ENCODE results near the gene OR56A3.
"Not testable (repeated sequence)": the region's sequence is repeated elsewhere in the genome, so short reads cannot be mapped to it uniquely, and the experiment has no call there.

Gene OR56A3

DNA sequence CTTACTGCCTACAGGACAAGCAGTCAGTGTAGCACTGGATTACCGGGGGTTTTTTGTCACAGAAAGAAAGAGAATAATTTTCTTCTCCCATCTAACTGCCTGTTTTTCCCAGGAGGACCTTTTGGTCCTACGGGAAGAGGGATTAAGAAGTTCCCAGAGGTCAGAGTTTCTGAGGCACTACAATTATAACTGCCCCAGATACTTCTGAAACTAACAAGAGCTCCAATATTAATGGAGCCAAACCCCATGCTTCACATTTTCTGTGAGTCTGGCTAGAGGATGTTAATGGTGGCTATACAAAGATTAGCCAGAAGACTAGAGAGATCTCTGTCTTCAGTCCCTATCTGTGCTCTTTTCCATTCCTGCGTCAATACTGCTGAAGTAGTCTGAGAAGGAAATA is at the start of gene OR56A3:
Gene OR56A3 (plus strand): TSS at position 301 of the 400 bp plus-strand sequence. CDS start 5,096 bp downstream, outside the sequence.
- DNase-seq, result no peak

DNA sequence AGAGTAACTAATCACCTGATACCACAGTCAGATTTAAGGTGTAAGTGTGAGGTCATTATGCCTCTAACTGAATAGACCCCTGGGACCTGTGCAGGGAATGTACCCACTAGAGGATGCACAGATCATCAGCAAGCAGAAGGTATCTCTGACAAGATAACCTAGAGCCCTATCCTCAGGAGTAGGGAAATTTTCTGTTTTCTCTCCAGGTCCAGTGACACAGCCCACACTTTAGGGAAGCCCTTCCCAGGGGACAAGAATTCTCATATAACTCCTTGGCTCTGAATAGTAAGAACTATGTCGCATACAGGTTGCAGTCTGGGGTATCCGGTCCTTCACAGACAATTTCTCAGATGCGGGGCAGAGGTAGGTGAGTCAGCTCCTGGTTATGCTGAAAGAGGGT is 49.1 kb upstream of the OR56A3 start, which contains the start of gene OR52E5:
Gene OR52E5 (plus strand): TSS at position 301 of the 400 bp plus-strand sequence. CDS start 7,569 bp downstream, outside the sequence.
- DNase-seq, result no peak

- no peak for DNase-seq
These were observed 42.5 kb upstream of the OR56A3 start for GRCh38 chr11:5899534-5899933.

DNA sequence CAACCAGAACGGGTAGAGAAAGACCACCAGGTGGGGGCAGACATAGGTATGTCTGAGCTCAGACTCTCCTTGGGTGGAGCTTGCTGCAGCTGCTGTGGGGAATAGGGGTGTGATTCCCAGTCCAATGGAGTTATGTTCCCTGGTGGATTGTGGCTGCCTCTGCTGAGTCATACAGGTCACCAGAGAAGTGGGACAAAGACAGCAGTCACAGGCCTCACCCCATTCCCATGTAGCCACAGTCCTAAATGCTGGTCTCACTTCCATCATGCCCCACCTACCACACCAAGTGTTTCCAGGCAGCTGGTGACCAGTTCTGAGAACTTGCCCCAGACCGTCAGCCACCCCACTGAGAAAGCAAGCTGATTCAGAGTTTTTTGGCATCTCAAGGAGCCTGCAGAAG is 31.5 kb upstream of the OR56A3 start:
- DNase-seq, result no peak

DNA sequence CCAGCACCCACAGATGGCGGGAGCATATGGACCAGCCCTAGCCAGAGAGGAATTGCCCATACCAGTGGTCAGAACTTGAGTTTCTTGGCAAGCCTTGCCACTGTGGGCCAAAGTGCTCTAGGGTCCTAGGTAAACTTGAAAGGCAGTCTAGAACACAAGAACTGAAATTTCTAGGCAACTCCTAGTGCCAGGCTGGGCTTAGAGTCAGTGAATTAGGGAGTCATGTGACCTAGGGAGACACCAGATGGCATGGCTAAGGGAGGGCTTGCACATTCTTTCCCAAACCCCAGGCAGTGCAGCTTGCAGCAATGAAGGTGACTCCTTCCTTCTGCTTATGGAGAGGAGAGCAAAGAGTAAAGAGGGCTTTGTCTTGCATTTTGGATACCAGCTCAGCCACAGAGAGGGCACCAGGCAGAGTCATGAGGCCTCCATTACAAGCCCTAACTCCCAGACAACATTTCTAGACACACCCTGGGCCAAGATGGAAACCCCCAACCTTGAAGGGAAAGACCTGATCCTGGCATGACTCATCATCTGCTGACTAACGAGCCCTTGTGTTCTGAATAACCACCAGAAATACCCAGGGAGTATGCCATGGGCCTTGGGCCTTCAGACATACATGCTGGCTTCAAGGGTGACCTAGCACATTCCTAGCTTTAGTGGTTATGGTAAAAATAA is 19.2 kb upstream of the OR56A3 start:
- DNase-seq, result no peak

DNA sequence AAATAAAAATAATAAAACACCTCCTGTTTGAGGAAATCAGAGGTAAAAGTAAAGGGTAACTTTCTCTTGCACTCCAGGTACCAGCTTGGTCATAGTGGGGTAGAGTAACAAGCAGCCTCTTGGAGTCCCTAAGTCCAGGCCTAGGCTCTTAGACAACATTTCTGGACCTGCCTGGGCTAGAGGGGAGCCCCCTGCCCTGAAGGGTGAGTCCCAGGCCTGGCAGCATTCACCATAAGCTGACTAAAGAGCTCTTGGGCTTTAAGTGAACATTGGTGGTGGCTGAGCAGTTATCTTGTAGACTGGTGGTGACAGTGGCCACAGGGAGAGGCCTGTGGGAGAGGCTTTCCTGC is 18.6 kb upstream of the OR56A3 start:
- no peak for DNase-seq

DNA sequence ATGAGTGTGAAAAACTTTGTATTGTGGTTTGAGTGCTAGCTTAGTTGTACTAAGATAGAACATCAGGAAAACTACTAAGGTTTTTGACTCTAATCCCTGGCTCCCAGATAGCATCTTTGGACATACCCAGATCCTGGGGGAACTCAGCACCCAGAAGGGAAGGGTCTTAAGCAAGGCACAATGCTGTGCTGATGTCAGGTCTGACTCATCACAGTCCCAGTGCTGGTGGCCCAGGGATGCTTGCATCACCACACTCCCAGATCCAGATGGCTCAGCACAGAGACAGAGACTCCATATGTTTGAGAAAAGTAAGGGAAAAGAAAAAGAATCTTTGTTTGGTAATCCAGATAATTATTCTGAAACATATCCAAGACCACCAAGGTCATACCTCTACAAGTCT is 18.3 kb upstream of the OR56A3 start:
- DNase-seq, result no peak

DNA sequence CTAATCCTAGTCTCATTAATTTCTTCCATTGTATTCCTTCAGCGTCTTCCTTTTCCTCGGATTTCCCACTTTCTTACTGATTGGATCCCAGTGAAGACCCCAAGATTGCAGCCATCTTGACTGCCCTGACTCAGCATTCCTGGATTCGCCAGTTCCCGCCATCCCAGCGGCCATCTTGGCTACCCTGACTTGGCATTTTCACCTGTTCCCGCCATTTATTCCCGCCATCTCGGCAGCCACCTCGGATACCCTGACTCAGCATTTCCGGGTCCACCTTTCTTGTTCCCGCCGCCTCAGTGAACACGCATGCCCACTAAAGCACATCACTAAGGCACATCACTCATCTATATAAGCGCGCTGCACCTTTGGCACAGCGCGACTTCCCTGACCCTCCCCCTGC is 13.8 kb upstream of the OR56A3 start:
- DNase-seq, result no peak

GRCh38 chr11:5928811-5929210 is 13.2 kb upstream of the OR56A3 start:
- DNase-seq, result no peak

DNA sequence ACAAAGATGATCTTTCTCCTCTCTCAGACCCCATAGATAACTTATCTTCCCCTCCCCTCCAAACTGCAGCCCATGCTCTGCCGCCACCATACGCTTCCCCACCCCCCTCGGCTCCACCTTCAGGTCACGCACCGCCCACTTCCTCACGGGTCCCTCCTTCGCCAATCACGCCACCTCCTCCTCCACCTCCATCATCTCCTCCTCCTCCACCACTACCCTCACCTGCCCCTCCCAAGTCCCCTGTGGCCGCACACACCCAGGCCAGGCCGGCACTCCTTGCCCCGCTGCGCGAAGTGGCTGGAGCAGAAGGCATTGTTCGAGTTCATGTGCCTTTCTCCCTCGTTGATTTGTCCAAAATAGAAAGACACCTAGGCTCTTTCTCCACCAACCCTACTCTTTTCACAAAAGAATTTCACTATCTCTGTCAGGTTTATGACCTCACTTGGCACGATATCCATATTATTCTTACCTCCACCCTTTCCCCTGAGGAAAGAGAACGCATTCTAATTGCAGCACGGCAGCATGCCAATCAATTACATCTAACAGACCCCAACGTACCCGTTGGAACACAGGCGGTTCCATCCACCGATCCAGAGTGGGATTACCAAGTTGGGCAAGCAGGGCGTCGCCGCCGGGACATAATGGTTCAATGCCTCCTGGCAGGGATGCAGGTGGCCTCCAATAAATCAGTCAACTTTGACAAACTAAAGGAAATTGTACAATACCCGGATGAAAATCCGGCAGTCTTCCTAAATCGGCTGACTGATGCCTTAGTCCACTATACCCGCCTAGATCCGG is 12.3 kb upstream of the OR56A3 start:
- no peak for DNase-seq

- no peak for DNase-seq
These were observed 11.4 kb upstream of the OR56A3 start for GRCh38 chr11:5930614-5931013.

GRCh38 chr11:5931061-5931460 is 11.0 kb upstream of the OR56A3 start:
- DNase-seq, result no peak

DNA sequence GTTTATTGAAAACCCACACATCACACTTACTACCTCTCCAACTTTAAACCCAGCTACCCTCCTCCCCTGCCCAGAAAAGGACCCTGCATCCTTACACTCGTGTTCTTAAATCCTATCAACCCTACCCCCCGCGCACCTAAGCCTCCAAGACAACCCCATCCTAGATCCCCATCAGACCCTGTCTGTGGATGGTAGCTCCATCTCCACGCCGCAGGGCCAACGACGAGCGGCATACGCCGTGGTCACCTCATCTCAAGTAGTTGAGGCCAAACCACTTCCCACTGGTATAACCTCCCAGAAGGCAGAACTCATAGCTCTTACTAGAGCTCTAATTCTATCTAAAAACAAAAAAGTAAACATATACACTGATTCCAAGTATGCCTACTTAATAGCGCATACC is 9.4 kb upstream of the OR56A3 start:
- no peak for DNase-seq

DNA sequence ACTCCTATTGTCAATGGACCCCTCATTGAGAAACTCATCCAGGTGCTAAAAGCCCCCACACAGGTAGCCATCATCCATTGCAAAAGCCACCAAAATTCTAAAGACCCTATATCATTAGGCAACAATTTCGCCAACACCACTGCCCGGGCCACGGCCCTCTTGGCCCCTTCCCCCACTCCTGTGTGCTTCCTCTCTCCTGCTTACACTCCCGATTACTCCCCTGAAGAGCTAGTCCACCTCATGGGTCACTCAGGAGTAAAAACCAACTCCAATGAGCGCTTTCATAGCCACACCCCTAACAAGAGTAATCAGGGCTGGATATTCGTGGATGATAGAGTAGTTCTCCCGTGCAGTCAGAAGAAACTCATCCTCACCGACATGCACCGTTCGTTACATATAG is 8.9 kb upstream of the OR56A3 start:
- DNase-seq, result no peak

GRCh38 chr11:5937868-5938602 is 4.0 kb upstream of the OR56A3 start:
- DNase-seq, result no peak

DNA sequence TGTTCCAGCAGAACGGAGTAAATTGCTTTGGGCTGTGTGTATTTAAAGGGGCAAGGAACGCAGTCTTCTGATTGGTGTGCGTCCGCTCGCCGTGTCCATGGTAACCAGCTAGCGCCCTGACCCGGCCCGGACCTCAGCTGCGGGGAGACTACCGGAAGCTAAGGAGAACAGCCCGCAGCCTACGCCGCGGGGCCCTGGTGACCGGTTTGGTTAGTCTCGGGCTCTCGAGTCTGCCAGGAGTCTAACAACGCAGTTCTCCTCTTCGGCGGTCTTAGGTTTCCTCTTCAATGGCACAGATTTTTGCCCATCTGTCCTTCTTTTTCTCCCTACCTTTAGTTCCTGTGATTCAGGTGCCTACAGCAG is 3.5 kb upstream of the OR56A3 start:
- DNase-seq, result no peak

GRCh38 chr11:5940748-5941147 is 1.3 kb upstream of the OR56A3 start:
- no peak for DNase-seq

DNA sequence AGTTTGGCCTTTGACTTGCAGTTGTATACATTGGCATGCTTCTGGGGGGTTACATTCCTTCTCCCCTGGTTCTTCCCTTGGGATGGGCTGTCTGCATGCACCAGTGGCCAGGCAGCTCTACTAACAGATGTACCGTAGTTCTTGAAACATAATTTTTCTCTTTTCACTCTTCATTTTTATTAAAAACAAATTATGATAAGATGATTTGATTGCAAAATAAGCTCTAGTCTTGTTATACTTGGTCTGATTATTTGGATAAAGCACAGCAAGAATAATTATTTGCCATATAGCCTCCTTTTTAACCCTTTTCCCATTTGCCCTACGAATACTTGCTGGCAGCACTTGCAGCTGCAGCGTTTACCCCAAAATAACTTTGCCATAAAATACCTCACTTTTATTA is 13.5 kb downstream of the OR56A3 start:
- DNase-seq, result no peak

DNA sequence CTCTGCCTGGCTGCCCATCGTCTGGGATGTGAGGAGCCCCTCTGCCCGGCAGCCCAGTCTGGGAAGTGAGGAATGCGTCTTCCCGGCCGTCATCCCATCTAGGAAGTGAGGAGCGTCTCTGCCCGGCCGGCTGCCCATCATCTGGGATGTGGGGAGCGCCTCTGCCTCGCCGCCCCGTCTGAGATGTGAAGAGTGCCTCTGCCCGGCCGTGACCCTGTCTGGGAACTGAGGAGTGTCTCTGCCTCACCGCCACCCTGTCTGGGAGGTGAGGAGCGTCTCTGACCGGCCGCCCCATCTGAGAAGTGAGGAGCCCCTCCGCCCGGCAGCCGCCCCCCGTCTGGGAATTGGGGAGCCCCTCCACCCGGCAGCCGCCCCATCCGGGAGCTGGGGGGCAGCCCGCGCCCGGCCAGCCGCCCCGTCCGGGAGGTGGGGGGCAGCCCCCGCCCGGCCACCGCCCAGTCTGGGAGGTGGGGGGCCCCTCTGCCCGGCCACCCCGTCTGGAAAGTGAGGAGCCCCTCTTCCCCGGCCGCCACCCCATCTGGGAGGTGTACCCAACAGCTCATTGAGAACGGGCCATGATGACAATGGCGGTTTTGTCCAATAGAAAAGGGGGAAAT is 18.8 kb downstream of the OR56A3 start:
- not testable (repeated sequence) for DNase-seq

DNA sequence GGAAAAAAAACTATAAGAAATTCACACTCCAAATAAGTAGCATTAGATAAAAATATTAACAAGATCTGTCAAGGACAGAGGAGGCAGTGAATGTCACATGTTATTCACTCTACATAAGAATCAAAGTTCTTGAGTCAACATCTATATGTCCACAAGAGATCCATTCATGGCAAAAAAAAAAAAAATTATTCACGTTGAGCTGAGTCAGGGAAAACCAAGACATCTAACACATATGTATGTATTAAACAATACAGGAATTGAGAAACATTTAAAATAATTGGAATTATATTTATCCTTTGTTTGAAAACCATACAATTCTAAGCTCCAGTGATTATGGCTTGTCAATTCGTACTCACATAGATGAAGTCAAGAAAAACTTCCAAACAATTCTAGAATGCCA is 24.9 kb downstream of the OR56A3 start:
- no peak for DNase-seq

DNA sequence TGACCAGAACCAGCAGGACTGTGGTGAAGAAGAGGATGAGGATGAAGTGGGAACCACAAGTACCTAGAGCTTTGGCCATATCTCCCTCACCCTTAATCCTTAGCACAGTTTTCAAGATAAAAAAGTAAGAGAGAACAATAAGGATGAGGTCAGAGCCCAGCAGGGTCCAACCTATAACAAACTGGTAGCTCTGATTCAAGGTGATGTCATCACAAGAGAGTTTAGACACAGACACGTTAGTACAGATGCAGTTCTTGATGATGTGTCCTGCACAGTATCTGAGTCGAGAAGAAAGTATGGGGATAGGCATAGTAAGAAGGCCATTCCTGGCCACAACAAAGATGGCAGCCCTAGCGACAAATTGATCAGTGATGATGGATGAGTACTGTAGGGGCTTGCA is 25.7 kb downstream of the OR56A3 start:
- no peak for DNase-seq

- DNase-seq, result no peak
These were observed 26.3 kb downstream of the OR56A3 start, which contains the start of gene OR56A5 for GRCh38 chr11:5968394-5968793. Gene OR56A5 (minus strand): TSS chr11:5968494. CDS start chr11:5968494, 0 bp downstream.

DNA sequence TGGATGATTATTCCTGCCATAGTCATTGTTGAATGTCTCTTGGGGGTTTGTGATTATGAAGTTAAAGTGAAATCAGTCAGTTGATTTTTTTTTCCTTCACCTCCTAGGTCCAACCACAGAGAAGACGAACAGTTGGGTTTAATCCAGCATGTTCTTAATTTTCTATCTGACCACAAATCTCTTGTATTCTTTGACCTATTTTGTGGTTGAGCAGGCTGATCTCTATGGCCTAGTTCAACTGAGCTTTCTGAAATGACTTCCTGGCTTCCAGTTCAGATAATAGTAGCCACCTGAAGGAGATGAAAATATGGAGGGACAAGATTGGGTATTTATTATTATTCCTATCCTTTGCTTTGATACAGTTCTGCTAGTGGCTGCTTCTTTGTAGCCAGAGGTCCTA is 31.5 kb downstream of the OR56A3 start:
- DNase-seq, result no peak

Data from activated effector memory CD4-positive, alpha-beta T cell treated with Interleukin-2 at 50 U/mL for 16 hours (primary cell).